MCF 10A (cell line): ENCODE data around the gene BICC1. TPM values are rescaled to one million over a fixed set of nuclear protein-coding genes. Genes with fewer than 3 reads are reported as not detected.
A peak's percentile ranks its signal among the peaks of the same experiment; 100 is the strongest.

Experiments used
- BruUV-seq: library from RNA; stranded (reverse); fragments of 400-500 nt; replicated peaks from 2 replicates; lab custom pipeline; 2021; lab: Mats Ljungman, UMichigan
- CTCF ChIA-PET: fragments of 300-600 bp; sonication (Branson Sonifier 250); formaldehyde crosslinking; extraction: SDS; loops from one replicate; lab custom pipeline; 2021; ENCODE audit warnings: antibody characterized with exemption, inconsistent platforms; lab: Yijun Ruan, JAX
- POLR2A ChIA-PET: fragments of 300-600, 350-650 bp; sonication (Branson Sonifier 250); formaldehyde crosslinking; extraction: SDS; loops from one replicate; lab custom pipeline; 2020; ENCODE audit warnings: antibody characterized with exemption, inconsistent platforms; lab: Yijun Ruan, JAX
- DNase-seq: peaks from one replicate; pipeline ENCODE4 v3.0.0-alpha.2; 2018; ENCODE audit not compliant: unreplicated experiment
- H3K27ac Mint-ChIP-seq: one replicate; pipeline ENCODE4 v1.8.0; 2022; ENCODE audit warnings: mild to moderate bottlenecking, low read depth, mixed read lengths; ENCODE audit not compliant: unreplicated experiment
- H3K27me3 Mint-ChIP-seq: one replicate; pipeline ENCODE4 v1.8.0; 2022; ENCODE audit warnings: mixed read lengths; ENCODE audit not compliant: insufficient read depth, unreplicated experiment
- H3K36me3 Mint-ChIP-seq: one replicate; pipeline ENCODE4 v1.8.0; 2022; ENCODE audit warnings: mild to moderate bottlenecking, moderate library complexity, mixed read lengths; ENCODE audit not compliant: insufficient read depth, unreplicated experiment
- H3K4me1 Mint-ChIP-seq: one replicate; pipeline ENCODE4 v1.8.0; 2022; ENCODE audit warnings: mixed read lengths; ENCODE audit not compliant: insufficient read depth, unreplicated experiment
- H3K4me3 Mint-ChIP-seq: one replicate; pipeline ENCODE4 v1.8.0; 2022; ENCODE audit warnings: mild to moderate bottlenecking, moderate library complexity, mixed read lengths; ENCODE audit not compliant: unreplicated experiment
- H3K9me3 Mint-ChIP-seq: one replicate; pipeline ENCODE4 v1.8.0; 2022; ENCODE audit warnings: mixed read lengths; ENCODE audit not compliant: unreplicated experiment
- intact Hi-C: fragments of 100-400 bp; cut with micrococcal nuclease; formaldehyde crosslinking; loops from 2 replicates; pipeline ENCODE4 v1.14.1; 2022
- total RNA-seq: library from RNA; stranded (reverse); gene quantifications from 2 replicates; pipeline ENCODE4 v1.2.3, GENCODE V29; 2022
- TF ChIP-seq, protein P1 (sequence below): fragments of 200-600 bp; IDR thresholded peaks from one replicate; pipeline ENCODE4 v1.8.0; 2022; ENCODE audit warnings: antibody characterized with exemption, mild to moderate bottlenecking; ENCODE audit not compliant: unreplicated experiment

Gene BICC1
- total RNA-seq, 1 experiment from 2014 or later: 15.6 TPM

GRCh38 chr10:58806970-58807628 is 294.4 kb downstream of the BICC1 start:
- intact Hi-C loops: no loop called here
- POLR2A ChIA-PET: interaction anchor here (0.8 kb wide), 1 partner anchor 27 kb away, joined by 3 read pairs; no protein-coding TSS in a partner anchor
- Mint-ChIP-seq H3K36me3 (peaks cover 44% of the 10 kb centered on the region), H3K9me3 (no peaks in the 10 kb centered on the region), H3K4me1 (peaks cover 11% of the 10 kb centered on the region), H3K27me3 (no peaks in the 10 kb centered on the region), H3K27ac (peak overlapping the region; percentile 39), H3K4me3 (no peak overlapping the region)
- no peak for DNase-seq
- BruUV-seq: no TSS peak
- TF ChIP-seq, protein P1, sequence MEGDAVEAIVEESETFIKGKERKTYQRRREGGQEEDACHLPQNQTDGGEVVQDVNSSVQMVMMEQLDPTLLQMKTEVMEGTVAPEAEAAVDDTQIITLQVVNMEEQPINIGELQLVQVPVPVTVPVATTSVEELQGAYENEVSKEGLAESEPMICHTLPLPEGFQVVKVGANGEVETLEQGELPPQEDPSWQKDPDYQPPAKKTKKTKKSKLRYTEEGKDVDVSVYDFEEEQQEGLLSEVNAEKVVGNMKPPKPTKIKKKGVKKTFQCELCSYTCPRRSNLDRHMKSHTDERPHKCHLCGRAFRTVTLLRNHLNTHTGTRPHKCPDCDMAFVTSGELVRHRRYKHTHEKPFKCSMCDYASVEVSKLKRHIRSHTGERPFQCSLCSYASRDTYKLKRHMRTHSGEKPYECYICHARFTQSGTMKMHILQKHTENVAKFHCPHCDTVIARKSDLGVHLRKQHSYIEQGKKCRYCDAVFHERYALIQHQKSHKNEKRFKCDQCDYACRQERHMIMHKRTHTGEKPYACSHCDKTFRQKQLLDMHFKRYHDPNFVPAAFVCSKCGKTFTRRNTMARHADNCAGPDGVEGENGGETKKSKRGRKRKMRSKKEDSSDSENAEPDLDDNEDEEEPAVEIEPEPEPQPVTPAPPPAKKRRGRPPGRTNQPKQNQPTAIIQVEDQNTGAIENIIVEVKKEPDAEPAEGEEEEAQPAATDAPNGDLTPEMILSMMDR: no peak
- CTCF ChIA-PET: interaction anchor here (0.7 kb wide), 1 partner anchor 95 kb away, joined by 3 read pairs; no protein-coding TSS in a partner anchor

- peak; percentile 63 for DNase-seq
- intact Hi-C loops: no loop called here
- no peak overlapping the region for H3K4me3 Mint-ChIP-seq
- H3K4me1 Mint-ChIP-seq: peaks cover 11% of the 10 kb centered on the region
- POLR2A ChIA-PET: interaction anchor here (0.8 kb wide), 1 partner anchor 28 kb away, joined by 3 read pairs; no protein-coding TSS in a partner anchor
- H3K9me3 Mint-ChIP-seq: no peaks in the 10 kb centered on the region
- H3K36me3 Mint-ChIP-seq: peaks cover 39% of the 10 kb centered on the region
- CTCF ChIA-PET: interaction anchor here (0.7 kb wide), 1 partner anchor 94 kb away, joined by 3 read pairs; no protein-coding TSS in a partner anchor
- no peaks in the 10 kb centered on the region for H3K27me3 Mint-ChIP-seq
- BruUV-seq: no TSS peak
- TF ChIP-seq, protein P1: no peak
- peak overlapping the region; percentile 39 for H3K27ac Mint-ChIP-seq
Observed at GRCh38 chr10:58807629-58808022, 295.0 kb downstream of the BICC1 start.

GRCh38 chr10:58810751-58811150 is 298.1 kb downstream of the BICC1 start:
- Mint-ChIP-seq H3K4me1 (peaks cover 11% of the 10 kb centered on the region), H3K27me3 (no peaks in the 10 kb centered on the region), H3K27ac (no peak overlapping the region), H3K9me3 (no peaks in the 10 kb centered on the region), H3K36me3 (peaks cover 37% of the 10 kb centered on the region), H3K4me3 (no peak overlapping the region)
- intact Hi-C loops: no loop called here
- no peak for DNase-seq
- no TSS peak for BruUV-seq
- POLR2A ChIA-PET: interaction anchor here (0.5 to 1.0 kb wide), 3 partner anchors 9 to 265 kb away, joined by 3 to 4 read pairs (median 3); no protein-coding TSS in a partner anchor
- TF ChIP-seq, protein P1: no peak
- CTCF ChIA-PET: interaction anchor here (0.6 to 1.0 kb wide), 3 partner anchors 13 to 605 kb away, joined by 3 to 5 read pairs (median 5); no protein-coding TSS in a partner anchor

- Mint-ChIP-seq H3K9me3 (no peaks in the 10 kb centered on the region), H3K4me1 (no peaks in the 10 kb centered on the region), H3K4me3 (no peak overlapping the region), H3K27ac (no peak overlapping the region), H3K27me3 (no peaks in the 10 kb centered on the region), H3K36me3 (peaks cover 31% of the 10 kb centered on the region)
- no TSS peak for BruUV-seq
- intact Hi-C loops: no loop called here
- ChIA-PET POLR2A (no interaction called here), CTCF (no interaction called here)
- DNase-seq: no peak
- TF ChIP-seq, protein P1: no peak
Observed at GRCh38 chr10:58813573-58813972, 300.9 kb downstream of the BICC1 start.
